ENCODE data around the gene AP3B1. TPM values are rescaled to one million over a fixed set of nuclear protein-coding genes. Genes with fewer than 3 reads are reported as not detected.

Gene AP3B1
- polyA plus RNA-seq, 1 of the 3 experiments (the other 2 are of a cell fraction) = 18.0 TPM

- H3F3A ChIP-seq (replicated peaks; ENCODE audit: insufficient read depth) = no peaks in the 10 kb centered on the region
- no peaks in the 10 kb centered on the region for H3K4me1 ChIP-seq (ENCODE audit: control insufficient read depth in 1 of 2, insufficient read depth in 2 of 2, low read depth in 1 of 2, low read length in 1 of 2)
- 57% methylated on average over 1 of the region's 1 CpG for WGBS (ENCODE audit: low lambda C conversion rate)
- no peaks in the 10 kb centered on the region for H3K36me3 ChIP-seq (replicated peaks in 1 of 2; ENCODE audit: control insufficient read depth in 1 of 2, insufficient read depth in 2 of 2, low read length in 1 of 2)
- no peak overlapping the region for H3K4me2 ChIP-seq
- no peak for DNase-seq
- ChIA-PET POLR2A (no interaction called here), CTCF (interaction anchor here (1.4 kb wide), 1 partner anchor 11 kb away, joined by 3 read pairs; no protein-coding TSS in a partner anchor)
- no peak overlapping the region for H3K4me3 ChIP-seq (ENCODE audit: low read depth in 2 of 2, low read length in 1 of 2)
- no peaks in the 10 kb centered on the region for H3K79me2 ChIP-seq (ENCODE audit: insufficient read depth)
- H3K27me3 ChIP-seq (ENCODE audit: insufficient read depth) = no peaks in the 10 kb centered on the region; the same call in 1 of the 2 replicates
- TF ChIP-seq TAF1 (IDR thresholded peaks at IDR 0.05; ENCODE audit: borderline replicate concordance, low read depth, low read length) = no peak
- no peak for TF ChIP-seq RXRA (IDR thresholded peaks at IDR 0.05; ENCODE audit: borderline replicate concordance, low read depth)
- TF ChIP-seq FOSL2 (IDR thresholded peaks at IDR 0.05; ENCODE audit: borderline replicate concordance, low read depth) = no peak
- TF ChIP-seq NRF1 (IDR thresholded peaks at IDR 0.05; ENCODE audit: low read depth, low read length) = no peak
- H3K27ac ChIP-seq (ENCODE audit: low read depth in 2 of 2, low read length in 1 of 2) = no peak overlapping the region
- H3K9ac ChIP-seq = no peak overlapping the region
- H4K20me1 ChIP-seq (ENCODE audit: insufficient read depth) = no peaks in the 10 kb centered on the region
- no peaks in the 10 kb centered on the region for H3K9me2 ChIP-seq
- H3K9me3 ChIP-seq = no peaks in the 10 kb centered on the region
- no peak overlapping the region for H2AFZ ChIP-seq (ENCODE audit: low read depth)
Measured at GRCh38 chr5:77960305-77960704, 334.2 kb downstream of the AP3B1 start.

GRCh38 chr5:77958642-77959330 is 335.7 kb downstream of the AP3B1 start:
- H3K9ac ChIP-seq = no peak overlapping the region
- no peaks in the 10 kb centered on the region for H4K20me1 ChIP-seq (ENCODE audit: insufficient read depth)
- no peak for TF ChIP-seq NRF1 (IDR thresholded peaks at IDR 0.05; ENCODE audit: low read depth, low read length)
- no peak for TF ChIP-seq POLR2AphosphoS5 (IDR thresholded peaks at IDR 0.05; ENCODE audit: low read depth, low read length)
- TF ChIP-seq ZBTB33 (IDR thresholded peaks at IDR 0.05; ENCODE audit: borderline replicate concordance, low read depth) = no peak
- no peak for TF ChIP-seq GATA2 (CRISPR knock-in tag; IDR thresholded peaks at IDR 0.05)
- no peak for TF ChIP-seq GABPA (IDR thresholded peaks at IDR 0.05; ENCODE audit: low read depth)
- TF ChIP-seq MXI1 (IDR thresholded peaks at IDR 0.05; ENCODE audit: low read depth, low read length) = no peak
- no peak for TF ChIP-seq JUND (IDR thresholded peaks at IDR 0.05)
- no peak for TF ChIP-seq SIN3A (IDR thresholded peaks at IDR 0.05; ENCODE audit: borderline replicate concordance, low read depth, low read length)
- no peak for TF ChIP-seq FOXM1 (IDR thresholded peaks at IDR 0.05; ENCODE audit: low read depth)
- no peak for TF ChIP-seq NFIC (IDR thresholded peaks at IDR 0.05; ENCODE audit: borderline replicate concordance)
- no peak for TF ChIP-seq IRF3 (IDR thresholded peaks at IDR 0.05; ENCODE audit: low read depth, low read length)
- TF ChIP-seq MEF2A (IDR thresholded peaks at IDR 0.05; ENCODE audit: borderline replicate concordance, low read depth) = no peak
- no peak for TF ChIP-seq CTCF (IDR thresholded peaks at IDR 0.05)
- TF ChIP-seq RXRA (IDR thresholded peaks at IDR 0.05; ENCODE audit: borderline replicate concordance, low read depth) = no peak
- TF ChIP-seq CHD2 (IDR thresholded peaks at IDR 0.05; ENCODE audit: low read length, partially characterized antibody) = no peak
- TF ChIP-seq EZH2phosphoT487 (IDR thresholded peaks at IDR 0.05; ENCODE audit: borderline replicate concordance, low read depth) = no peak
- no peak for TF ChIP-seq MAX (IDR thresholded peaks at IDR 0.05; ENCODE audit: low read depth)
- no peak for TF ChIP-seq TEAD4 (IDR thresholded peaks at IDR 0.05; ENCODE audit: borderline replicate concordance, insufficient read depth)
- H3K27me3 ChIP-seq (ENCODE audit: insufficient read depth) = no peaks in the 10 kb centered on the region; the same call in 1 of the 2 replicates
- no peaks in the 10 kb centered on the region for H3K36me3 ChIP-seq (replicated peaks in 1 of 2; ENCODE audit: control insufficient read depth in 1 of 2, insufficient read depth in 2 of 2, low read length in 1 of 2)
- no peaks in the 10 kb centered on the region for H3K9me3 ChIP-seq
- H3K4me2 ChIP-seq = no peak overlapping the region
- WGBS (ENCODE audit: low lambda C conversion rate) = 68% methylated on average over 12 of the region's 12 CpGs
- no peak overlapping the region for H3K27ac ChIP-seq (ENCODE audit: low read depth in 2 of 2, low read length in 1 of 2)
- no peak overlapping the region for H2AFZ ChIP-seq (ENCODE audit: low read depth)
- no peaks in the 10 kb centered on the region for H3F3A ChIP-seq (replicated peaks; ENCODE audit: insufficient read depth)
- CTCF ChIA-PET = interaction anchor here (0.5 to 1.0 kb wide), 2 partner anchors 12 to 312 kb away, joined by 3 read pairs; no protein-coding TSS in a partner anchor
- POLR2A ChIA-PET = no interaction called here
- no peak overlapping the region for H3K4me3 ChIP-seq (ENCODE audit: low read depth in 2 of 2, low read length in 1 of 2)
- no peaks in the 10 kb centered on the region for H3K4me1 ChIP-seq (ENCODE audit: control insufficient read depth in 1 of 2, insufficient read depth in 2 of 2, low read depth in 1 of 2, low read length in 1 of 2)
- DNase-seq = no peak
- H3K9me2 ChIP-seq = no peaks in the 10 kb centered on the region
- no peaks in the 10 kb centered on the region for H3K79me2 ChIP-seq (ENCODE audit: insufficient read depth)
